Measurements from ENCODE around the gene HIC1.

DNA sequence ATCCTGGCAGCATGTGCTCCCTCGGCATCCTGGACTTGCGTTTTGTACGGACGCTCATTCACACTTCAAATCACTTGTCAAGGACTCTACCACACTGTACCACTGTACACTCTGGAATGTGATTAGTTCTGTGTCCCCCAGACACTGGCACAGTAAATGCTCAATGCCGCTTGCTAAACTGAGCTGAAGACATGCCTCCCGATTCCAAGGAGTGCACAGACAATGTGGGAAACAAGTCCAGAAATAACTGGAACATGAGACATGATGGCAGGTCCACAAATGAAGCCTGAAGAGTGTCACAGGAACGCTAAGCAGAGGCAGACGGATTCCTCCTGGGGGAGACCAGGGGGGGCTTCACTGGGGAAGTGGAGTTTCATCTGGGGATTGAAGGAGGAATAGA is 22.1 kb downstream of the HIC1 start:
- no peak for TF ChIP-seq CTCF (IDR thresholded peaks at IDR 0.05; ENCODE audit: insufficient read depth, low read length, poor library complexity, severe bottlenecking)
- no peak for TF ChIP-seq EZH2phosphoT487 (conservative IDR thresholded peaks at IDR 0.05; ENCODE audit: low read length)

Measured in SU-DHL-6 (cell line).